Measurements from ENCODE around the gene PRMT7.

DNA sequence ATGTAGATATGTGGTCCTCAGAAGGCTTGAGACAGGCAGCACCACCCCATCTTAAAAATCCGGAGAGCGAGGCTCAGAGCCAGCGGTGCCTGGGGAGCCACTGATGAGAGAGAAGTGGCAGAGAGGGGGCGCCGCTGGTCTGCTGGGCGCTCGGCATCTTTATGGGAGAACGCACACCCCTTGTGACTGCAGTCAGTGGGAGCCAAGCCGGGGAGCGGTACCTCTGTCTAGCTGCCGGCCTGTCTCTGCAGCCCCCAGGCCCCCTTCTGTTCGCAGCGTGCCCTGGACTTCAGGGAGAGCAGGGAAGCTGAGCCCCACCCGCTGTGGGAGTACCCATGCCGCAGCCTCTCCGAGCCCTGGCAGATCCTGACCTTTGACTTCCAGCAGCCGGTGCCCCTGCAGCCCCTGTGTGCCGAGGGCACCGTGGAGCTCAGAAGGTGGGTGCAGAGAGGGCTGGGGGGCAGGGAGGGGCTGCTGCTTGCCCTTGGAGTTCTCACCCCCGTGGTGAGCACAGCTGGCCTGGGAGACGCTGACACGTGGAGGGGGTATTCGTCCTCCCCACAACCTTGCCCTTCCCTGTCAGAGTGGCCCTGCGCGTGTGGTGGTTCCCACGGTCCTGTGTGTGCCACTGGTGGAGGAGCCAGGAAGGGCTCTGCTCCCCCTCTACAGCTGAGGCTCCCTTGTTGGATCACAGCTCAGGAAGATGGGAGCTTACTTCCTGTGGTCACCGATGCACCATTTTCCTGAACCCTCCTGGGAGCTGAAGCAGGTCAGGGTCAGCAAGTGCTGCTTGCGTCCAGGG lies 44.8 kb downstream of the PRMT7 start:
- TF ChIP-seq, protein P1, sequence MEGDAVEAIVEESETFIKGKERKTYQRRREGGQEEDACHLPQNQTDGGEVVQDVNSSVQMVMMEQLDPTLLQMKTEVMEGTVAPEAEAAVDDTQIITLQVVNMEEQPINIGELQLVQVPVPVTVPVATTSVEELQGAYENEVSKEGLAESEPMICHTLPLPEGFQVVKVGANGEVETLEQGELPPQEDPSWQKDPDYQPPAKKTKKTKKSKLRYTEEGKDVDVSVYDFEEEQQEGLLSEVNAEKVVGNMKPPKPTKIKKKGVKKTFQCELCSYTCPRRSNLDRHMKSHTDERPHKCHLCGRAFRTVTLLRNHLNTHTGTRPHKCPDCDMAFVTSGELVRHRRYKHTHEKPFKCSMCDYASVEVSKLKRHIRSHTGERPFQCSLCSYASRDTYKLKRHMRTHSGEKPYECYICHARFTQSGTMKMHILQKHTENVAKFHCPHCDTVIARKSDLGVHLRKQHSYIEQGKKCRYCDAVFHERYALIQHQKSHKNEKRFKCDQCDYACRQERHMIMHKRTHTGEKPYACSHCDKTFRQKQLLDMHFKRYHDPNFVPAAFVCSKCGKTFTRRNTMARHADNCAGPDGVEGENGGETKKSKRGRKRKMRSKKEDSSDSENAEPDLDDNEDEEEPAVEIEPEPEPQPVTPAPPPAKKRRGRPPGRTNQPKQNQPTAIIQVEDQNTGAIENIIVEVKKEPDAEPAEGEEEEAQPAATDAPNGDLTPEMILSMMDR (IDR thresholded peaks at IDR 0.05; ENCODE audit: insufficient read depth, low read depth, low read length), result no peak
- TF ChIP-seq EZH2 (IDR thresholded peaks at IDR 0.05; ENCODE audit: insufficient read depth, low read length), result no peak

All from astrocyte (in vitro differentiated cells and primary cell).